Measurements from ENCODE around the gene ADAD2. TPM values are rescaled to one million over a fixed set of nuclear protein-coding genes. Genes with fewer than 3 reads are reported as not detected.

Gene ADAD2
- total RNA-seq, 1 donor from 2014 or later, result 0.87 TPM

DNA sequence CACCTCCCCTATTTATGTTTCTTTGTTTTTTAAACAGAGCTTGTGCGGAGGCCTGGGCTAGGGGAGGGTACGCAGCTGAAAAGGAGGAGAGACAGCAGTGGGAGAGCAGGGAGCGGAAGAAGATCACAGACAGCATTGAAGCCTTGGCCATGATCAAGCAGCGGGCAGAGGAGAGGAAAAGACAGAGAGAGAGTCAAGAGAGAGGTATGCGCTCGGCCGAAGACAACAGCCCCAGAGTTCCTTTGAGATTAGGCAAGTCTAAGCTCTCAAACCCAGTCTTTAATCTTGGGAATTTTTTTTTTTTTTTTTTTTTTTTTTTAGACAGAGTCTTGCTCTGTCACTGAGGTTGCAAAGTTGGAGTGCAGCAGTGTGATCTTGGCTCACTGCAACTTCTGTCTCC lies 25.2 kb upstream of the ADAD2 start:
- Mint-ChIP-seq H3K36me3 (ENCODE audit: low read depth, unreplicated experiment) (no peaks in the 10 kb centered on the region), H3K9me3 (ENCODE audit: unreplicated experiment) (no peaks in the 10 kb centered on the region), H3K27ac (ENCODE audit: unreplicated experiment) (no peak overlapping the region), H3K4me3 (ENCODE audit: unreplicated experiment) (no peak overlapping the region), H3K27me3 (ENCODE audit: unreplicated experiment) (peaks cover 5% of the 10 kb centered on the region), H3K4me1 (ENCODE audit: unreplicated experiment) (no peaks in the 10 kb centered on the region)
- no peak for DNase-seq (ENCODE audit: low spot score)
- TF ChIP-seq, protein P1, sequence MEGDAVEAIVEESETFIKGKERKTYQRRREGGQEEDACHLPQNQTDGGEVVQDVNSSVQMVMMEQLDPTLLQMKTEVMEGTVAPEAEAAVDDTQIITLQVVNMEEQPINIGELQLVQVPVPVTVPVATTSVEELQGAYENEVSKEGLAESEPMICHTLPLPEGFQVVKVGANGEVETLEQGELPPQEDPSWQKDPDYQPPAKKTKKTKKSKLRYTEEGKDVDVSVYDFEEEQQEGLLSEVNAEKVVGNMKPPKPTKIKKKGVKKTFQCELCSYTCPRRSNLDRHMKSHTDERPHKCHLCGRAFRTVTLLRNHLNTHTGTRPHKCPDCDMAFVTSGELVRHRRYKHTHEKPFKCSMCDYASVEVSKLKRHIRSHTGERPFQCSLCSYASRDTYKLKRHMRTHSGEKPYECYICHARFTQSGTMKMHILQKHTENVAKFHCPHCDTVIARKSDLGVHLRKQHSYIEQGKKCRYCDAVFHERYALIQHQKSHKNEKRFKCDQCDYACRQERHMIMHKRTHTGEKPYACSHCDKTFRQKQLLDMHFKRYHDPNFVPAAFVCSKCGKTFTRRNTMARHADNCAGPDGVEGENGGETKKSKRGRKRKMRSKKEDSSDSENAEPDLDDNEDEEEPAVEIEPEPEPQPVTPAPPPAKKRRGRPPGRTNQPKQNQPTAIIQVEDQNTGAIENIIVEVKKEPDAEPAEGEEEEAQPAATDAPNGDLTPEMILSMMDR (IDR thresholded peaks at IDR 0.05; ENCODE audit: unreplicated experiment), result no peak

DNA sequence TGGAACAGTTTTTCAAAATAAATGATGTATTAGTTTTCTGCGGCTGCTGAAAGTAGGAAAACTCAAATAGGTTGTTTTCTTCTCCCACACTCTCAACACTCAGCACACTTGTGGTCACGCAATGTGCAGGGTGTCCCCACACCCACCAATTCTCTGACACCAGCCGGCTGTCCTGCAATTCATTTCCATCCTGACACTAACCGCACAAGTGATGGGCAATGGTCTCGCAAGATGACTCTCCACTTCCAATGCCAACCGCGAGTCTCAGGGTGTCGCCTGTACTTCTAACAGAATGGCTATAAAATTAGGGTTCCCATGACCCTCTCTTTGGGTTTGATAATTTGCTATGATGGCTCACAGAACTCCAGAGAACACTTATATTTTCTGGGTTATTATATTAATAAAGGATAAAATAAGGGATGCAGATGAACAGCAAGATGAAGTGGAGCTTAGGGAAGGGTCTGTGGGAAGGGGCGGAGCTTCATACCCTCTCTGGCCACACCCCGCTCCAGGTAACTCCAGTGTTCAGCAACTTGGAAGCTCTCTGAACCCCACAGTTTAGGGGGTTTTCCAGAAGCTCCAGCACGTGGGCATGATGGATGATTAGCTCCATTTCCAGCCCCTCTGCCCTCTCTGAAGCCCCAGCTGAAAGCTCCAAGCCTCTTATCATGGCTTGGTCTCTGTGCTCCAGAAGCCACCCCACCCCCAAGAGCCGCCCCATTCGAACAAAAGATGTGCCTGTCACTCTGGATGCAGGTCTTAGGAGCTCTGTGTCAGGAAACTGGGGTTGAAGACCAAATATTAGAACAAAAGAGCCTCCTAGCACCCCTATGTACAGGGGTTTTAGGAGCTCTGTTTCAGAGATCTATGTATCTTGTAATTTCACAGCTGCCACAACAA lies 23.9 kb upstream of the ADAD2 start:
- H3K9me3 Mint-ChIP-seq (ENCODE audit: unreplicated experiment), result no peaks in the 10 kb centered on the region
- H3K27me3 Mint-ChIP-seq (ENCODE audit: unreplicated experiment), result peaks cover 5% of the 10 kb centered on the region
- H3K4me3 Mint-ChIP-seq (ENCODE audit: unreplicated experiment), result no peak overlapping the region
- no peak overlapping the region for H3K27ac Mint-ChIP-seq (ENCODE audit: unreplicated experiment)
- no peak for DNase-seq (ENCODE audit: low spot score)
- TF ChIP-seq, protein P1 (IDR thresholded peaks at IDR 0.05; ENCODE audit: unreplicated experiment), result no peak
- H3K36me3 Mint-ChIP-seq (ENCODE audit: low read depth, unreplicated experiment), result no peaks in the 10 kb centered on the region
- H3K4me1 Mint-ChIP-seq (ENCODE audit: unreplicated experiment), result no peaks in the 10 kb centered on the region

DNA sequence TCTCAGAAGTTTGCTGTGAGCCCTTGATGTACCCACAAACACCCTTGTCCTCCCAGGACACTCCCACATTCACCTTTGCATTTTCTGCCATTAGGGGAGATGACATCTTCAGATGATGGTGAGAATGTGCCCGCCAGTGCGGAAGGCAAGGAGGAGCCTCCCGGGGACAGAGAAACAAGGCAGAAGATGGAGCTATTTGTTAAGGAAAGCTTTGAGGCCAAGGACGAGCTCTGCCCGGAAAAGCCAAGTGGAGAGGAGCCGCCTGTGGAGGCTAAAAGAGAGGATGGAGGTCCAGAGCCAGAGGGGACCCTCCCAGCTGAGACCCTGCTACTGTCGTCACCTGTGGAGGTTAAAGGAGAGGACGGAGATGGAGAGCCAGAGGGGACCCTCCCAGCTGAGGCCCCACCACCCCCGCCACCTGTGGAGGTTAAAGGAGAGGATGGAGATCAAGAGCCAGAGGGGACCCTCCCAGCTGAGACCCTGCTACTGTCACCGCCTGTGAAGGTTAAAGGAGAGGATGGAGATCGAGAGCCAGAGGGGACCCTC lies 21.1 kb upstream of the ADAD2 start:
- no peaks in the 10 kb centered on the region for H3K9me3 Mint-ChIP-seq (ENCODE audit: unreplicated experiment)
- H3K36me3 Mint-ChIP-seq (ENCODE audit: low read depth, unreplicated experiment), result no peaks in the 10 kb centered on the region
- no peaks in the 10 kb centered on the region for H3K4me1 Mint-ChIP-seq (ENCODE audit: unreplicated experiment)
- H3K27me3 Mint-ChIP-seq (ENCODE audit: unreplicated experiment), result no peaks in the 10 kb centered on the region
- TF ChIP-seq, protein P1 (IDR thresholded peaks at IDR 0.05; ENCODE audit: unreplicated experiment), result no peak
- DNase-seq (ENCODE audit: low spot score), result no peak
- no peak overlapping the region for H3K27ac Mint-ChIP-seq (ENCODE audit: unreplicated experiment)
- H3K4me3 Mint-ChIP-seq (ENCODE audit: unreplicated experiment), result no peak overlapping the region

DNA sequence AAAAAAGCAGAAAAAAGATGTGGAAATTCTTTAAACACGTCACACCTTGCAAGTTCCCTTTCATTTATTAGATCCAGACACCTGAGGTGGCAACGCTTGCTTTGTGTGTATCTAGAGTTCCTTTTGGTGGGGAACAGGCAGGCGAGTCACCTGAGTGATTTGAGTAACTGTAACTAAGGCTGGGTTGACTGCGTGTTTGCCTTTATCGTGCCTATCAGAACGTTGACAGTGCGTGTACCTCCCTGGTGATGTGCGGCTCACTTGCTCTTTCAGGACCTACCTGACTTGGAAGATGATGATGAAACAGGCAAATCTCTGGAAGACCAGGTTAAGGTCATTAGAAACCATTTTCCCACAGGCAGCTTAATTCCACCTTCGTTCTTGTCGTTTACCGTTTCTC lies 16.6 kb upstream of the ADAD2 start:
- H3K27me3 Mint-ChIP-seq (ENCODE audit: unreplicated experiment), result peaks cover 4% of the 10 kb centered on the region
- DNase-seq (ENCODE audit: low spot score), result no peak
- peaks cover 11% of the 10 kb centered on the region for H3K4me1 Mint-ChIP-seq (ENCODE audit: unreplicated experiment)
- no peaks in the 10 kb centered on the region for H3K9me3 Mint-ChIP-seq (ENCODE audit: unreplicated experiment)
- TF ChIP-seq, protein P1 (IDR thresholded peaks at IDR 0.05; ENCODE audit: unreplicated experiment), result no peak
- H3K27ac Mint-ChIP-seq (ENCODE audit: unreplicated experiment), result no peak overlapping the region
- no peak overlapping the region for H3K4me3 Mint-ChIP-seq (ENCODE audit: unreplicated experiment)
- peaks cover 8% of the 10 kb centered on the region for H3K36me3 Mint-ChIP-seq (ENCODE audit: low read depth, unreplicated experiment)
